ENCODE measurements around the gene NFIA. TPM values are rescaled to one million over a fixed set of nuclear protein-coding genes. Genes with fewer than 3 reads are reported as not detected.

The NFIA gene
- total RNA-seq, 1 experiment from 2014 or later = 20.9 TPM

- no peak for ATAC-seq
- intact Hi-C loops (cut with micrococcal nuclease; ENCODE audit: unreplicated experiment) = no loop called here
- H3K4me1 ChIP-seq (ENCODE audit: control insufficient read depth, insufficient read depth, low read length) = no peaks in the 10 kb centered on the region
- H3K9me3 ChIP-seq (ENCODE audit: control insufficient read depth, insufficient read depth, low read depth, low read length) = no peaks in the 10 kb centered on the region
- ChIA-PET CTCF (no interaction called here), POLR2A (no interaction called here)
- no peak overlapping the region for H3K4me3 ChIP-seq (ENCODE audit: low read depth in 2 of 2, low read length in 2 of 2)
- TF ChIP-seq TCF7L2 (IDR thresholded peaks at IDR 0.05; ENCODE audit: low read depth, low read length) = no peak
- TF ChIP-seq, protein P1, sequence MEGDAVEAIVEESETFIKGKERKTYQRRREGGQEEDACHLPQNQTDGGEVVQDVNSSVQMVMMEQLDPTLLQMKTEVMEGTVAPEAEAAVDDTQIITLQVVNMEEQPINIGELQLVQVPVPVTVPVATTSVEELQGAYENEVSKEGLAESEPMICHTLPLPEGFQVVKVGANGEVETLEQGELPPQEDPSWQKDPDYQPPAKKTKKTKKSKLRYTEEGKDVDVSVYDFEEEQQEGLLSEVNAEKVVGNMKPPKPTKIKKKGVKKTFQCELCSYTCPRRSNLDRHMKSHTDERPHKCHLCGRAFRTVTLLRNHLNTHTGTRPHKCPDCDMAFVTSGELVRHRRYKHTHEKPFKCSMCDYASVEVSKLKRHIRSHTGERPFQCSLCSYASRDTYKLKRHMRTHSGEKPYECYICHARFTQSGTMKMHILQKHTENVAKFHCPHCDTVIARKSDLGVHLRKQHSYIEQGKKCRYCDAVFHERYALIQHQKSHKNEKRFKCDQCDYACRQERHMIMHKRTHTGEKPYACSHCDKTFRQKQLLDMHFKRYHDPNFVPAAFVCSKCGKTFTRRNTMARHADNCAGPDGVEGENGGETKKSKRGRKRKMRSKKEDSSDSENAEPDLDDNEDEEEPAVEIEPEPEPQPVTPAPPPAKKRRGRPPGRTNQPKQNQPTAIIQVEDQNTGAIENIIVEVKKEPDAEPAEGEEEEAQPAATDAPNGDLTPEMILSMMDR (IDR thresholded peaks at IDR 0.05) = no peak
- TF ChIP-seq, protein P2, sequence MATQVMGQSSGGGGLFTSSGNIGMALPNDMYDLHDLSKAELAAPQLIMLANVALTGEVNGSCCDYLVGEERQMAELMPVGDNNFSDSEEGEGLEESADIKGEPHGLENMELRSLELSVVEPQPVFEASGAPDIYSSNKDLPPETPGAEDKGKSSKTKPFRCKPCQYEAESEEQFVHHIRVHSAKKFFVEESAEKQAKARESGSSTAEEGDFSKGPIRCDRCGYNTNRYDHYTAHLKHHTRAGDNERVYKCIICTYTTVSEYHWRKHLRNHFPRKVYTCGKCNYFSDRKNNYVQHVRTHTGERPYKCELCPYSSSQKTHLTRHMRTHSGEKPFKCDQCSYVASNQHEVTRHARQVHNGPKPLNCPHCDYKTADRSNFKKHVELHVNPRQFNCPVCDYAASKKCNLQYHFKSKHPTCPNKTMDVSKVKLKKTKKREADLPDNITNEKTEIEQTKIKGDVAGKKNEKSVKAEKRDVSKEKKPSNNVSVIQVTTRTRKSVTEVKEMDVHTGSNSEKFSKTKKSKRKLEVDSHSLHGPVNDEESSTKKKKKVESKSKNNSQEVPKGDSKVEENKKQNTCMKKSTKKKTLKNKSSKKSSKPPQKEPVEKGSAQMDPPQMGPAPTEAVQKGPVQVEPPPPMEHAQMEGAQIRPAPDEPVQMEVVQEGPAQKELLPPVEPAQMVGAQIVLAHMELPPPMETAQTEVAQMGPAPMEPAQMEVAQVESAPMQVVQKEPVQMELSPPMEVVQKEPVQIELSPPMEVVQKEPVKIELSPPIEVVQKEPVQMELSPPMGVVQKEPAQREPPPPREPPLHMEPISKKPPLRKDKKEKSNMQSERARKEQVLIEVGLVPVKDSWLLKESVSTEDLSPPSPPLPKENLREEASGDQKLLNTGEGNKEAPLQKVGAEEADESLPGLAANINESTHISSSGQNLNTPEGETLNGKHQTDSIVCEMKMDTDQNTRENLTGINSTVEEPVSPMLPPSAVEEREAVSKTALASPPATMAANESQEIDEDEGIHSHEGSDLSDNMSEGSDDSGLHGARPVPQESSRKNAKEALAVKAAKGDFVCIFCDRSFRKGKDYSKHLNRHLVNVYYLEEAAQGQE (IDR thresholded peaks at IDR 0.05; ENCODE audit: insufficient read depth in 1 of 2, low read depth in 2 of 2, low read length in 1 of 2) = no peak
- TF ChIP-seq SIN3A (IDR thresholded peaks at IDR 0.05; ENCODE audit: borderline replicate concordance, insufficient read depth, low read depth, low read length) = no peak
- no peak for TF ChIP-seq POLR2AphosphoS5 (IDR thresholded peaks at IDR 0.05; ENCODE audit: low read depth, low read length)
- no peaks in the 10 kb centered on the region for H3K27me3 ChIP-seq (ENCODE audit: control insufficient read depth, insufficient read depth, low read length)
- BruUV-seq (replicated peaks) = no TSS peak
- no peak for DNase-seq (ENCODE audit: low read depth, low spot score)
- in situ Hi-C loops (cut with HindIII; ENCODE audit: low pct_unique_long_range_greater_than_20kb, low sequenced_read_pairs) = no loop called here
- H3K27ac ChIP-seq (ENCODE audit: low read length) = no peak overlapping the region
- peaks cover 2% of the 10 kb centered on the region; the same call in 1 of the 2 replicates for H3K36me3 ChIP-seq (ENCODE audit: control insufficient read depth, insufficient read depth, low read length)
Observed at GRCh38 chr1:61356016-61356415, 273.7 kb downstream of the NFIA start.

GRCh38 chr1:61356995-61357394 is 274.6 kb downstream of the NFIA start:
- in situ Hi-C loops (cut with HindIII; ENCODE audit: low pct_unique_long_range_greater_than_20kb, low sequenced_read_pairs) (no loop called here), intact Hi-C loops (cut with micrococcal nuclease; ENCODE audit: unreplicated experiment) (no loop called here)

More at GRCh38 chr1:61356995-61357394, 274.6 kb downstream of the NFIA start:
- ATAC-seq (no peak), DNase-seq (ENCODE audit: low read depth, low spot score) (no peak)
- ChIA-PET CTCF (no interaction called here), POLR2A (no interaction called here)
- Histone ChIP-seq H3K27me3 (ENCODE audit: control insufficient read depth, insufficient read depth, low read length) (no peaks in the 10 kb centered on the region), H3K4me1 (ENCODE audit: control insufficient read depth, insufficient read depth, low read length) (no peaks in the 10 kb centered on the region), H3K4me3 (ENCODE audit: low read depth in 2 of 2, low read length in 2 of 2) (no peak overlapping the region), H3K36me3 (ENCODE audit: control insufficient read depth, insufficient read depth, low read length) (peaks cover 2% of the 10 kb centered on the region; the same call in 1 of the 2 replicates), H3K27ac (ENCODE audit: low read length) (no peak overlapping the region), H3K9me3 (ENCODE audit: control insufficient read depth, insufficient read depth, low read depth, low read length) (no peaks in the 10 kb centered on the region)
- no TSS peak for BruUV-seq (replicated peaks)
- TF ChIP-seq POLR2AphosphoS5 (IDR thresholded peaks at IDR 0.05; ENCODE audit: low read depth, low read length) (no peak), TCF7L2 (IDR thresholded peaks at IDR 0.05; ENCODE audit: low read depth, low read length) (no peak), SIN3A (IDR thresholded peaks at IDR 0.05; ENCODE audit: borderline replicate concordance, insufficient read depth, low read depth, low read length) (no peak)
- TF ChIP-seq, protein P2 (IDR thresholded peaks at IDR 0.05; ENCODE audit: insufficient read depth in 1 of 2, low read depth in 2 of 2, low read length in 1 of 2) = no peak
- TF ChIP-seq, protein P1 (IDR thresholded peaks at IDR 0.05) = no peak

All from Panc1 (cell line).